ENCODE measurements around the gene ALPP.

ALPP gene

GRCh38 chr2:232339121-232340081 lies 39.1 kb upstream of the ALPP start:
- H3K36me3 ChIP-seq (ENCODE audit: insufficient read depth), result no peaks in the 10 kb centered on the region
- H3K4me2 ChIP-seq, result no peak overlapping the region
- H2AFZ ChIP-seq (ENCODE audit: low read depth), result no peak overlapping the region
- no peaks in the 10 kb centered on the region for H3K79me2 ChIP-seq (ENCODE audit: insufficient read depth, low read depth)
- H3K27me3 ChIP-seq (ENCODE audit: insufficient read depth, low read depth), result no peaks in the 10 kb centered on the region
- no peak overlapping the region for H3K9ac ChIP-seq
- H4K20me1 ChIP-seq (ENCODE audit: insufficient read depth), result no peaks in the 10 kb centered on the region
- H3K4me1 ChIP-seq (ENCODE audit: low read depth, poor library complexity, severe bottlenecking), result no peaks in the 10 kb centered on the region
- H3K27ac ChIP-seq, result no peak overlapping the region
- no peak for TF ChIP-seq CTCF (conservative IDR thresholded peaks at IDR 0.05; ENCODE audit: low read depth, low read length)
- no peak overlapping the region for H3K4me3 ChIP-seq (IDR thresholded peaks at IDR 0.05; ENCODE audit: insufficient read depth, low read depth, low read length)

GRCh38 chr2:232340171-232340935 lies 38.2 kb upstream of the ALPP start:
- H3K79me2 ChIP-seq (ENCODE audit: insufficient read depth, low read depth), result no peaks in the 10 kb centered on the region
- no peak overlapping the region for H2AFZ ChIP-seq (ENCODE audit: low read depth)
- no peak overlapping the region for H3K4me2 ChIP-seq
- no peaks in the 10 kb centered on the region for H3K4me1 ChIP-seq (ENCODE audit: low read depth, poor library complexity, severe bottlenecking)
- no peak overlapping the region for H3K9ac ChIP-seq
- no peak for TF ChIP-seq CTCF (conservative IDR thresholded peaks at IDR 0.05; ENCODE audit: low read depth, low read length)
- H4K20me1 ChIP-seq (ENCODE audit: insufficient read depth), result no peaks in the 10 kb centered on the region
- H3K27ac ChIP-seq, result no peak overlapping the region
- no peaks in the 10 kb centered on the region for H3K27me3 ChIP-seq (ENCODE audit: insufficient read depth, low read depth)
- H3K4me3 ChIP-seq (IDR thresholded peaks at IDR 0.05; ENCODE audit: insufficient read depth, low read depth, low read length), result no peak overlapping the region
- H3K36me3 ChIP-seq (ENCODE audit: insufficient read depth), result no peaks in the 10 kb centered on the region

GRCh38 chr2:232341061-232341738 lies 37.4 kb upstream of the ALPP start:
- no peak overlapping the region for H3K27ac ChIP-seq
- no peaks in the 10 kb centered on the region for H3K36me3 ChIP-seq (ENCODE audit: insufficient read depth)
- no peak for TF ChIP-seq CTCF (conservative IDR thresholded peaks at IDR 0.05; ENCODE audit: low read depth, low read length)
- H3K4me1 ChIP-seq (ENCODE audit: low read depth, poor library complexity, severe bottlenecking), result no peaks in the 10 kb centered on the region
- no peaks in the 10 kb centered on the region for H3K27me3 ChIP-seq (ENCODE audit: insufficient read depth, low read depth)
- no peak overlapping the region for H3K4me3 ChIP-seq (IDR thresholded peaks at IDR 0.05; ENCODE audit: insufficient read depth, low read depth, low read length)
- H3K79me2 ChIP-seq (ENCODE audit: insufficient read depth, low read depth), result no peaks in the 10 kb centered on the region
- H4K20me1 ChIP-seq (ENCODE audit: insufficient read depth), result no peaks in the 10 kb centered on the region
- H2AFZ ChIP-seq (ENCODE audit: low read depth), result no peak overlapping the region
- no peak overlapping the region for H3K4me2 ChIP-seq
- no peak overlapping the region for H3K9ac ChIP-seq

- Histone ChIP-seq H3K4me2 (no peak overlapping the region), H3K9ac (no peak overlapping the region), H3K4me3 (IDR thresholded peaks at IDR 0.05; ENCODE audit: insufficient read depth, low read depth, low read length) (no peak overlapping the region), H3K4me1 (ENCODE audit: low read depth, poor library complexity, severe bottlenecking) (no peaks in the 10 kb centered on the region), H2AFZ (ENCODE audit: low read depth) (no peak overlapping the region), H3K79me2 (ENCODE audit: insufficient read depth, low read depth) (no peaks in the 10 kb centered on the region), H4K20me1 (ENCODE audit: insufficient read depth) (no peaks in the 10 kb centered on the region), H3K36me3 (ENCODE audit: insufficient read depth) (no peaks in the 10 kb centered on the region), H3K27ac (no peak overlapping the region), H3K27me3 (ENCODE audit: insufficient read depth, low read depth) (no peaks in the 10 kb centered on the region)
- no peak for TF ChIP-seq CTCF (conservative IDR thresholded peaks at IDR 0.05; ENCODE audit: low read depth, low read length)
Observed at GRCh38 chr2:232341739-232342126, 36.8 kb upstream of the ALPP start.

Measured in KMS-11 (cell line).